GM12878 (cell line): ENCODE results near the gene LRP1. TPM values are rescaled to one million over a fixed set of nuclear protein-coding genes. Genes with fewer than 3 reads are reported as not detected.

Experiments
- BCL3 ChIP-seq: IDR thresholded peaks from 2 replicates; pipeline ENCODE4 v1.6.1; 2011; ENCODE audit warnings: borderline replicate concordance, low read depth, mild to moderate bottlenecking, moderate library complexity, low read length; ENCODE audit not compliant: insufficient read depth, poor library complexity, severe bottlenecking
- E4F1 ChIP-seq: fragments of 450-650 bp; IDR thresholded peaks from 2 replicates; pipeline ENCODE4 v1.6.1; 2018; ENCODE audit warnings: borderline replicate concordance, mild to moderate bottlenecking; ENCODE audit not compliant: partially characterized antibody
- IRF3 ChIP-seq: fragments of 450-650 bp; IDR thresholded peaks from 2 replicates; pipeline ENCODE4 v1.6.1; 2014; ENCODE audit warnings: mild to moderate bottlenecking
- RAD21 ChIP-seq: IDR thresholded peaks from 2 replicates; pipeline ENCODE4 v1.6.1; 2011; ENCODE audit warnings: mild to moderate bottlenecking, low read depth, low read length, moderate library complexity; ENCODE audit not compliant: insufficient read depth
- RFX5 ChIP-seq: IDR thresholded peaks from 2 replicates; pipeline ENCODE4 v1.6.1; 2011; ENCODE audit warnings: low read depth, low read length, improper control_type of control experiment
- TCF7 ChIP-seq: IDR thresholded peaks from 2 replicates; pipeline ENCODE4 v1.6.1; 2014; ENCODE audit warnings: antibody characterized with exemption, borderline replicate concordance
- polyA plus RNA-seq, 11 experiments: library from polyadenylated mRNA; depleted of rRNA in 4 of 11; unstranded in 6 of 11; stranded (reverse) in 5 of 11; fragments of >200 nt; fragmentation: Nextera tagmentation in 4 of 11; fragmentation: Illumina TruSeq in 1 of 11; extraction: Ambion mirVana in 4 of 11; extraction: Trizol in 1 of 11; gene quantifications; 1 replicate in 1 of 11; 2 replicates in 10 of 11; pipeline versions ENCODE4 v1.2.1 to v1.2.3, GENCODE V29; 2011 to 2016; ENCODE audit warnings: inconsistent platforms in 2 of 11, missing spikeins in 2 of 11, low read depth in 1 of 11
- total RNA-seq, 4 experiments: library from RNA; depleted of rRNA in 3 of 4; stranded (reverse); fragments of >200 nt in 3 of 4; fragmentation: Illumina TruSeq in 1 of 4; extraction: Trizol in 1 of 4; gene quantifications; 2 replicates each; pipeline versions ENCODE4 v1.2.1 to v1.2.3, GENCODE V29; 2013 to 2021

The LRP1 gene
- total and polyA plus RNA-seq, 10 of the 15 experiments (the other 5 are each of a cell fraction or from before 2014, with no cell fraction given): under 0.01 to 1.1 (median 0.20) TPM; not detected in 2

- TF ChIP-seq E4F1: no peak
- TF ChIP-seq RAD21: no peak
- no peak for TF ChIP-seq RFX5
- TF ChIP-seq IRF3: no peak
- TF ChIP-seq BCL3: no peak
- TF ChIP-seq TCF7: no peak
These were observed 41.7 kb upstream of the LRP1 start (continued) for GRCh38 chr12:57086493-57087009.
